T-helper 1 cell treated with Interleukin-12 subunit alpha and Interleukin-12 subunit beta and Interleukin-4 antibody, amounts not matched to agents 30 μg/mL and 1 μg/mL, for 36 hours (primary cell): Measurements from ENCODE around the gene TLE2.
"Not testable (repeated sequence)": the region's sequence is repeated elsewhere in the genome, so short reads cannot be mapped to it uniquely, and the experiment has no call there.

ENCODE experiments used
- H3K27ac Mint-ChIP-seq: one replicate; pipeline ENCODE4 v1.8.0; 2021; ENCODE audit warnings: mild to moderate bottlenecking, mixed read lengths
- H3K27me3 Mint-ChIP-seq: one replicate; pipeline ENCODE4 v1.8.0; 2021; ENCODE audit warnings: low read depth, mixed read lengths
- H3K36me3 Mint-ChIP-seq: one replicate; pipeline ENCODE4 v1.8.0; 2021; ENCODE audit warnings: low read depth, mixed read lengths
- H3K4me1 Mint-ChIP-seq: one replicate; pipeline ENCODE4 v1.8.0; 2021; ENCODE audit warnings: low read depth, mixed read lengths
- H3K4me3 Mint-ChIP-seq: one replicate; pipeline ENCODE4 v1.8.0; 2021; ENCODE audit warnings: mild to moderate bottlenecking, moderate library complexity, mixed read lengths
- H3K9me3 Mint-ChIP-seq: one replicate; pipeline ENCODE4 v1.8.0; 2021; ENCODE audit warnings: mixed read lengths

TLE2 gene

GRCh38 chr19:2978772-2979171 lies 50.3 kb downstream of the TLE2 start:
- Mint-ChIP-seq H3K27ac (no peak overlapping the region), H3K4me3 (no peak overlapping the region), H3K27me3 (peaks cover 19% of the 10 kb centered on the region), H3K36me3 (no peaks in the 10 kb centered on the region), H3K9me3 (no peaks in the 10 kb centered on the region), H3K4me1 (peaks cover 11% of the 10 kb centered on the region)

GRCh38 chr19:2978166-2978767 lies 50.8 kb downstream of the TLE2 start:
- no peaks in the 10 kb centered on the region for H3K36me3 Mint-ChIP-seq
- peaks cover 15% of the 10 kb centered on the region for H3K27me3 Mint-ChIP-seq
- H3K9me3 Mint-ChIP-seq, result no peaks in the 10 kb centered on the region
- no peak overlapping the region for H3K27ac Mint-ChIP-seq
- no peak overlapping the region for H3K4me3 Mint-ChIP-seq
- peaks cover 11% of the 10 kb centered on the region for H3K4me1 Mint-ChIP-seq

DNA sequence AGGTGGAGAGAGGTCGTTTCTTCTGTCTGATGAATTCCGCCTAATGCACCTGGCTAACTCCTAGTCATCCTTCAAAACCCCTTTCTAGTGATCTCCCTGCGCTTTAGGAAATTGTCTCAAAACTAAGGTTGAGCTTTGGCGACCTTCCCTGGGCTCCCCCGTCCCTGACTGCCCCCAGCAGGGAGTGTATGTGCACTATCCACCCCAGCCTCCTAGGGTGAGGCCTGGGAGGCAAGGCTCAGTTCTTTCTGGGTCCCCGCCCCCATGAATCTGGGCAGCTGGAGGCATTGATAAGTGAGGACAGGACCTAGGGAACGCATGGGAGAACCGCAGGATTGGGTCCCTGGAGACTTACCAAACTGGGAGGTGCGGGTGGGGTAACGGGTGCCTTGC lies 51.3 kb downstream of the TLE2 start:
- no peaks in the 10 kb centered on the region for H3K9me3 Mint-ChIP-seq
- H3K27me3 Mint-ChIP-seq, result peaks cover 11% of the 10 kb centered on the region
- peaks cover 11% of the 10 kb centered on the region for H3K4me1 Mint-ChIP-seq
- H3K36me3 Mint-ChIP-seq, result no peaks in the 10 kb centered on the region
- H3K27ac Mint-ChIP-seq, result peak overlapping the region; percentile 39
- peak overlapping the region; percentile 89 for H3K4me3 Mint-ChIP-seq

DNA sequence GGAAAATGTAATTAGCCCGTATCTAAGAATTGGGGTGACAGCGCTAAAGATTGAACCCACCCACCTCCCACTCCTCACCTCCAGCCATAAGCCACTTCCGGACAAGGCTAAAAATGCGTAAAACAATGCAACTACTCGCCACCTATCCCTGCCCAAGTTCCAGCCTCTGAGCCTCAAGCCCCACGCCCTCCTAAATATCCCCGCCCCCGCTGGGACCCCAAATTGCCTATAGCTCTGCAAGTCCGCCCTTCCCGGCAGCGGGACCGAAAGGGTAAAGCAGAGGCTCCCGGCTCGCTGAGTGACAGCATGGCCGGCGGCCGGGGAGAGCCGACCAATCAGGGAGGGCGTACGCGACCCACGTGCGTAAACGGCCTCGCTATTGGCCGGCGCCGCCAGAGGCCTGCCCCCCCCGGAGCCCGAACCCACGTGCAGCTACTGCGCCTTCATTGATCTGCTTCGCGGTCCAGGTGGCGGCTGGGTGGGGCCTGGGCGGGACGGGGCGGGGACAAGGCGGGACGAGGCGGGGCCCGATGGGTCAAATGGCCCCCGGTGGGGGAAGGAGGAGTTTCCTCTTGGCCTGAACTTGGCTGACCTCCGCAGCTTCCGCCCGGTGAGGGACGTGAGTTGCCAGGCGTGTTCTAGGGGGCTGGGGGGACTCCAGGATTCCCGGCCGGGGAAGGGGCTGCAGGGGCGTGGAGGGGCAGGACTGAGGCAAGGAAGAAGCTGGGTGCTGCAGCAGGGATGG lies 51.9 kb downstream of the TLE2 start, which contains the start of gene TLE6:
TSS of gene TLE6 (plus strand) at position 564 of the 745 bp plus-strand sequence. CDS start 670 bp downstream, outside the sequence.
- Mint-ChIP-seq H3K4me1 (peaks cover 11% of the 10 kb centered on the region), H3K4me3 (peak within 1 kb of the TSS; percentile 89), H3K27me3 (peaks cover 11% of the 10 kb centered on the region), H3K27ac (peak within 1 kb of the TSS; percentile 84), H3K9me3 (no peaks in the 10 kb centered on the region), H3K36me3 (no peaks in the 10 kb centered on the region)

DNA sequence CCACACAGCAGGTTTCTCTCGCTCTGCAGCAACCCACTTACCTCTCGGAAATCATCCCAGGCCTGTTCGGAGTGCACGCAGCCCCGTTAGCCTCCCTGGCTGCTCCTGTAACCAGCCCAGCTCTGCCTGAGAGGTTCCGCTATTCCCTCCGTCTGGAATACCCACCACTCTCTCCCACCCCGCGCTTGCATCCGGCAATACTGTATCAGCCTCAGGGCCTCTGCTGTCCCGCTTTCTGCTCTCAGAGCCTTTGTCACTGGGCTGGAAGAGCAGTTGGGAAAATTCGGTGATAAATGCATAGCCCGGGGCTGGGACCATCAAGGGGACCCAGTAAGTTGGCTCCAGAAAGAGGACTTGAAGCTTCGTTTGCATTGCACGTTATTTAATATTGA lies 52.5 kb downstream of the TLE2 start:
- Mint-ChIP-seq H3K4me3 (peak overlapping the region; percentile 89), H3K36me3 (no peaks in the 10 kb centered on the region), H3K9me3 (no peaks in the 10 kb centered on the region), H3K27ac (no peak overlapping the region), H3K27me3 (peaks cover 7% of the 10 kb centered on the region), H3K4me1 (peaks cover 11% of the 10 kb centered on the region)

DNA sequence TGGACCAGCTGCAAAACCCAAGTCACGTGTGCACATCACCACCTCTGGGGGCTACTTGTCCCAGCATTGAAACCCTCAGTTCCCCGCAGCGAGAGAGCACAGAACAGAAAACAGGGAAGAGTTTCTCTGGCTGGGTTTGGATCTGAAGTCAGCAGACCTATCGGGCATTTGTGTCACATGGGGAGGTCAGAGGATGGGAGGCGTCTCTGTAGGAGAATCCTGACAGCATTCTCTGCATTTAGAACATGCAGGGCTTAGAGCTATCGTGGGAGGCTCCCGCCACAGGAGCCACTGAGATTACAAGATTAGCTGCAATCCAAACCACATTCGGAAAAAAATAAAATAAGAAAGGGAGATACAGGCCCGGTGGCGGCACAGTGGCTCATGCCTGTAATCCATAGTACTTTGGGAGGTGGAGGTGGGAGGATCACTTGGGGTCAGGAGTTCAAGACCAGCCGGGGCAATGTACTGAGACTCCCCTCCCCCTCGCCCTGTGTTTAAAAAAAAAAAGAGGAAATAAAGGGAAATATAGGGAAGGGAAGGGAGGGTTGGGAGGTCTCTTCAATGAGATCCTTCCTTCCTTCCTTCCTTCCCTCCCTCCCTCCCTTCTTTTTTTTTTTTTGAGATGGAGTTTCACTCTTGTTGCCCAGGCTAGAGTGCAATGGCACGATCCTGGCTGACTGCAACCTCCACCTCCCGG lies 54.6 kb downstream of the TLE2 start:
- H3K27me3 Mint-ChIP-seq, result peaks cover 6% of the 10 kb centered on the region
- H3K36me3 Mint-ChIP-seq, result no peaks in the 10 kb centered on the region
- no peaks in the 10 kb centered on the region for H3K9me3 Mint-ChIP-seq
- no peak overlapping the region for H3K27ac Mint-ChIP-seq
- peaks cover 11% of the 10 kb centered on the region for H3K4me1 Mint-ChIP-seq
- H3K4me3 Mint-ChIP-seq, result peak overlapping the region; percentile 10

- Mint-ChIP-seq H3K4me1 (peaks cover 11% of the 10 kb centered on the region), H3K27ac (no peak overlapping the region), H3K9me3 (no peaks in the 10 kb centered on the region), H3K36me3 (no peaks in the 10 kb centered on the region), H3K27me3 (peaks cover 6% of the 10 kb centered on the region), H3K4me3 (no peak overlapping the region)
Observed at GRCh38 chr19:2973229-2973628, 55.9 kb downstream of the TLE2 start.

DNA sequence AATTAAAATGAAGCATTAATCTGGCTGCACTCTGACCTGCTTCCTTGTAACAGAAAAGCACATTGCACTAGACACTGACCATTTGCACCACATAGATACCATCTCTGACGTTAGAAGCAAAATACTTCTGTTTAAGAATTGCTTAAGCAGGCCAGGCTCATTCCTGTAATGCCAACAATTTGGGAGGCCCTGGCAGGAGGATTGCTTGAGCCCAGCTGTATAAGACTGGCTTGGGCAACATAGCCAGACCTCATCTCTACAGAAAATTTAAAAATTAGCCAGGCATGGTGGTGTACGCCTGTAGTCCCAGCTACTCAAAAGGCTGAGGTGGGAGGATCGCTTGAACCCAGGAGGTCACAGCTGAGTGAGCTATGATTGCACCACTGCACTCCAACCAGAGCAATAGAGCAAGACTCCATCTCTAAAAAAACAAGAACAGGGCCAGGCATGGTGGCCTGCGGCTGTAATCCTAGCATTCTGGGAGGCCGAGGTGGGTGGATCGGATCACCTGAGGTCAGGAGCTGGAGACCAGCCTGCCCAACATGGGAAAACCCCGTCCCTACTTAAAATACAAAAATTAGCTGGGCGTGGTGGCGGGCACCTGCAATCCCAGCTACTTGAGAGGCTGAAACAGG lies 58.8 kb downstream of the TLE2 start:
- no peak overlapping the region for H3K27ac Mint-ChIP-seq
- H3K4me3 Mint-ChIP-seq, result no peak overlapping the region
- H3K36me3 Mint-ChIP-seq, result no peaks in the 10 kb centered on the region
- H3K4me1 Mint-ChIP-seq, result peaks cover 4% of the 10 kb centered on the region
- H3K27me3 Mint-ChIP-seq, result peaks cover 6% of the 10 kb centered on the region
- no peaks in the 10 kb centered on the region for H3K9me3 Mint-ChIP-seq

GRCh38 chr19:2969104-2969504 lies 60.0 kb downstream of the TLE2 start:
- Mint-ChIP-seq H3K36me3 (no peaks in the 10 kb centered on the region), H3K4me1 (no peaks in the 10 kb centered on the region), H3K9me3 (no peaks in the 10 kb centered on the region), H3K27ac (no peak overlapping the region), H3K27me3 (peaks cover under 1% of the 10 kb centered on the region), H3K4me3 (no peak overlapping the region)

- H3K27ac Mint-ChIP-seq, result no peak overlapping the region
- H3K4me1 Mint-ChIP-seq, result no peaks in the 10 kb centered on the region
- no peaks in the 10 kb centered on the region for H3K9me3 Mint-ChIP-seq
- H3K36me3 Mint-ChIP-seq, result no peaks in the 10 kb centered on the region
- H3K27me3 Mint-ChIP-seq, result no peaks in the 10 kb centered on the region
- H3K4me3 Mint-ChIP-seq, result no peak overlapping the region
Observed at GRCh38 chr19:2967972-2968371, 61.1 kb downstream of the TLE2 start.

DNA sequence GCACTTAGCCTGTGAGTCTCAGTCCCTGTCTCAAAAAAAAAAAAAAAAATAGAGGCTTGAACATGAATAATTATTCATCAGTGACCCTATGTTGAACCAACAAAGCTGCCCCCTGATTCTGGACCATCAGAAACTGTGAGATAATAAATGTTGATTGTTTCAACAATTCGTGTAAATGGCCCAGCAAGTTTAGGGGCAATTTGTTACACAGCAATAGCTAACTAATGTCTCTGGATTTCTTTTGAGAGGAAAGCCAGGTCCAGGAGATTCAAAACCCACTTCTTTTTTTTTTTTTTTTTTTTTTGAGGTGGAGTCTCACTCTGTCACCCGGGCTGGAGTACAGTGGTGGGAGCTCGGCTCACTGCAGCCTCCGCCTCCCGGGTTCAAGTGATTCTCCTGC lies 64.2 kb downstream of the TLE2 start:
- Mint-ChIP-seq H3K27me3 (no peaks in the 10 kb centered on the region), H3K4me3 (no peak overlapping the region), H3K27ac (no peak overlapping the region), H3K4me1 (peaks cover 5% of the 10 kb centered on the region), H3K9me3 (no peaks in the 10 kb centered on the region), H3K36me3 (no peaks in the 10 kb centered on the region)

- not testable (repeated sequence) for H3K36me3 Mint-ChIP-seq, H3K27ac Mint-ChIP-seq, H3K9me3 Mint-ChIP-seq, H3K27me3 Mint-ChIP-seq, H3K4me3 Mint-ChIP-seq, H3K4me1 Mint-ChIP-seq
Observed at GRCh38 chr19:2963631-2964030, 65.4 kb downstream of the TLE2 start.

GRCh38 chr19:2963122-2963521 lies 66.0 kb downstream of the TLE2 start:
- H3K36me3 Mint-ChIP-seq, result no peaks in the 10 kb centered on the region
- no peaks in the 10 kb centered on the region for H3K9me3 Mint-ChIP-seq
- H3K27me3 Mint-ChIP-seq, result no peaks in the 10 kb centered on the region
- no peak overlapping the region for H3K4me3 Mint-ChIP-seq
- H3K4me1 Mint-ChIP-seq, result peaks cover 5% of the 10 kb centered on the region
- no peak overlapping the region for H3K27ac Mint-ChIP-seq

DNA sequence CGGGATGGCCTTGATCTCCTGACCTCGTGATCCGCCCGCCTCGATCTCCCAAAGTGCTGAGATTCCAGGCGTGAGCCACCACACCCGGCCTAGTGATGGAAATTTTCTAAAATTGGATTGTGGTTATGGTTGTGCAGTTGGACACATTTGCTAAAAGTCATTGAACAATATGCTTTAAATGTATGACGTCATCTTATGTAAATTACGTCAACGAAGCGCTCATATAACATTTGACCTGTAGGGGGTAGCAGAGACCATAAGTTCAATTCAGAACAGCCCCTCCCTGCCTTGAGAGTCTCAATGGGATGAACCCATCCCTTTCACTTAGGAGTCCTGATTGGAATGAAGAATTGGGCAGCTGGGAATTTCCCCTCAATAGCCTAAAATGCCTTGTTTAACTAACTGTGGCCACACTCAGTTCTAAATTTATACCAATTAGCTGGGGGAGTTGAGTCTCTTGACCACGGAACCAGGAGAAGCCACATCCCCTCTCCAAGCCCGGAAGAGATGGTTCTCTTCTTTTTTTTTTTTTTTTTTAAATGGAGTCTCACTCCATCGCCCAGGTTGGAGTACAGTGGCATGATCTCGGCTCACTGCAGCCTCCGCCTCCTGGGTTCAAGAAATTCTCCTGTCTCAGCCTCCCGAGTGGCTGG lies 66.9 kb downstream of the TLE2 start:
- peaks cover 5% of the 10 kb centered on the region for H3K4me1 Mint-ChIP-seq
- no peaks in the 10 kb centered on the region for H3K9me3 Mint-ChIP-seq
- H3K36me3 Mint-ChIP-seq, result no peaks in the 10 kb centered on the region
- H3K27me3 Mint-ChIP-seq, result no peaks in the 10 kb centered on the region
- H3K4me3 Mint-ChIP-seq, result no peak overlapping the region
- H3K27ac Mint-ChIP-seq, result no peak overlapping the region
